ENCODE results near the gene PRKN.

GRCh38 chr6:161376367-161376766 lies 1351.2 kb downstream of the PRKN start:
- TF ChIP-seq ZNF70 (CRISPR knock-in tag; IDR thresholded peaks at IDR 0.05) = no peak
- no peak for TF ChIP-seq CSDC2 (CRISPR knock-in tag; IDR thresholded peaks at IDR 0.05)
- TF ChIP-seq PATZ1 (CRISPR knock-in tag; IDR thresholded peaks at IDR 0.05; ENCODE audit: borderline replicate concordance) = no peak
- TF ChIP-seq TOX (CRISPR knock-in tag; IDR thresholded peaks at IDR 0.05; ENCODE audit: borderline replicate concordance) = no peak
- no peak for TF ChIP-seq CSRNP3 (CRISPR knock-in tag; IDR thresholded peaks at IDR 0.05)
- no peak for TF ChIP-seq ZFP30 (CRISPR knock-in tag; IDR thresholded peaks at IDR 0.05)
- TF ChIP-seq ZNF565 (CRISPR knock-in tag; conservative IDR thresholded peaks at IDR 0.05; ENCODE audit: low read depth) = no peak
- TF ChIP-seq ZNF8 (CRISPR knock-in tag; IDR thresholded peaks at IDR 0.05) = no peak
- no peak for TF ChIP-seq ZFP3 (CRISPR knock-in tag; IDR thresholded peaks at IDR 0.05)
- TF ChIP-seq ISL1 (CRISPR knock-in tag; IDR thresholded peaks at IDR 0.05) = no peak
- no peak for TF ChIP-seq ESRRG (CRISPR knock-in tag; IDR thresholded peaks at IDR 0.05)
- TF ChIP-seq GLIS3 (CRISPR knock-in tag; IDR thresholded peaks at IDR 0.05) = no peak
- no peak for TF ChIP-seq RARB (CRISPR knock-in tag; IDR thresholded peaks at IDR 0.05)
- TF ChIP-seq ARNTL (CRISPR knock-in tag; IDR thresholded peaks at IDR 0.05; ENCODE audit: borderline replicate concordance, low read depth) = no peak

Measured in SK-N-SH treated with all-trans-retinoic acid at 6 μM for 48 hours (cell line).